Mesendoderm (in vitro differentiated cells): ENCODE results near the gene XPA.
A peak's percentile ranks its signal among the peaks of the same experiment; 100 is the strongest.

Source experiments
- DNase-seq: peaks from one replicate; pipeline ENCODE4 v3.0.0; 2013
- H2AK5ac ChIP-seq: 2 replicates; pipeline ENCODE4 v1.6.1; 2013; ENCODE audit warnings: low read length, inconsistent platforms
- H2BK120ac ChIP-seq: 2 replicates; pipeline ENCODE4 v1.6.1; 2013; ENCODE audit warnings: low read depth, mild to moderate bottlenecking, low read length, moderate library complexity, mixed read lengths
- H2BK15ac ChIP-seq: replicated peaks from 2 replicates; pipeline ENCODE4 v1.6.1; 2013; ENCODE audit warnings: low read depth, mild to moderate bottlenecking, moderate library complexity
- H2BK5ac ChIP-seq: 2 replicates; pipeline ENCODE4 v1.6.1; 2013; ENCODE audit warnings: low read length, inconsistent platforms
- H3K18ac ChIP-seq: 2 replicates; pipeline ENCODE4 v1.6.1; 2013; ENCODE audit warnings: mild to moderate bottlenecking, low read length, mixed read lengths
- H3K23ac ChIP-seq: one replicate; pipeline ENCODE4 v1.6.1; 2013; ENCODE audit warnings: low read length
- H3K27ac ChIP-seq: 2 replicates; pipeline ENCODE4 v1.5.1; 2013; ENCODE audit warnings: low read depth, mild to moderate bottlenecking, inconsistent platforms, low read length, moderate library complexity
- H3K27me3 ChIP-seq: 2 replicates; pipeline ENCODE4 v1.6.1; 2013; ENCODE audit warnings: low read length, control low read depth, mild to moderate bottlenecking, inconsistent platforms; ENCODE audit not compliant: insufficient read depth, poor library complexity
- H3K36me3 ChIP-seq: 2 replicates; pipeline ENCODE4 v1.6.1; 2013; ENCODE audit warnings: low read length, inconsistent platforms; ENCODE audit not compliant: control insufficient read depth, insufficient read depth
- H3K4ac ChIP-seq: one replicate; pipeline ENCODE4 v1.6.1; 2013; ENCODE audit warnings: low read depth, mild to moderate bottlenecking, low read length, moderate library complexity
- H3K4me1 ChIP-seq: 2 replicates; pipeline ENCODE4 v1.6.1; 2013; ENCODE audit warnings: low read depth, low read length, inconsistent platforms; ENCODE audit not compliant: control insufficient read depth
- H3K4me2 ChIP-seq: 2 replicates; pipeline ENCODE4 v1.6.1; 2013; ENCODE audit warnings: low read length
- H3K4me3 ChIP-seq: 2 replicates; pipeline ENCODE4 v1.5.1; 2013; ENCODE audit warnings: mild to moderate bottlenecking, low read length
- H3K56ac ChIP-seq: one replicate; pipeline ENCODE4 v1.6.1; 2013; ENCODE audit warnings: low read length
- H3K79me1 ChIP-seq: 2 replicates; pipeline ENCODE4 v1.6.1; 2013; ENCODE audit warnings: low read length, inconsistent platforms
- H3K79me2 ChIP-seq: 2 replicates; pipeline ENCODE4 v1.6.1; 2013; ENCODE audit warnings: mild to moderate bottlenecking, low read length; ENCODE audit not compliant: control insufficient read depth, insufficient read depth
- H3K9ac ChIP-seq: 2 replicates; pipeline ENCODE4 v1.6.1; 2013; ENCODE audit warnings: low read length, inconsistent platforms
- H4K5ac ChIP-seq: one replicate; pipeline ENCODE4 v1.6.1; 2013; ENCODE audit warnings: low read length
- H4K8ac ChIP-seq: one replicate; pipeline ENCODE4 v1.6.1; 2013; ENCODE audit warnings: low read depth, mild to moderate bottlenecking, control low read depth, low read length, moderate library complexity
- WGBS: extraction: QIAGEN DNeasy Blood & Tissue Kit; methylation state at CpG from one replicate; pipeline ENCODE4 v1.1.7; 2013; ENCODE audit warnings: low lambda C conversion rate, missing lambda C conversion rate; ENCODE audit not compliant: insufficient coverage; ENCODE audit errors: extremely low coverage; 5-methylcytosine and 5-hydroxymethylcytosine counted together

Gene XPA

DNA sequence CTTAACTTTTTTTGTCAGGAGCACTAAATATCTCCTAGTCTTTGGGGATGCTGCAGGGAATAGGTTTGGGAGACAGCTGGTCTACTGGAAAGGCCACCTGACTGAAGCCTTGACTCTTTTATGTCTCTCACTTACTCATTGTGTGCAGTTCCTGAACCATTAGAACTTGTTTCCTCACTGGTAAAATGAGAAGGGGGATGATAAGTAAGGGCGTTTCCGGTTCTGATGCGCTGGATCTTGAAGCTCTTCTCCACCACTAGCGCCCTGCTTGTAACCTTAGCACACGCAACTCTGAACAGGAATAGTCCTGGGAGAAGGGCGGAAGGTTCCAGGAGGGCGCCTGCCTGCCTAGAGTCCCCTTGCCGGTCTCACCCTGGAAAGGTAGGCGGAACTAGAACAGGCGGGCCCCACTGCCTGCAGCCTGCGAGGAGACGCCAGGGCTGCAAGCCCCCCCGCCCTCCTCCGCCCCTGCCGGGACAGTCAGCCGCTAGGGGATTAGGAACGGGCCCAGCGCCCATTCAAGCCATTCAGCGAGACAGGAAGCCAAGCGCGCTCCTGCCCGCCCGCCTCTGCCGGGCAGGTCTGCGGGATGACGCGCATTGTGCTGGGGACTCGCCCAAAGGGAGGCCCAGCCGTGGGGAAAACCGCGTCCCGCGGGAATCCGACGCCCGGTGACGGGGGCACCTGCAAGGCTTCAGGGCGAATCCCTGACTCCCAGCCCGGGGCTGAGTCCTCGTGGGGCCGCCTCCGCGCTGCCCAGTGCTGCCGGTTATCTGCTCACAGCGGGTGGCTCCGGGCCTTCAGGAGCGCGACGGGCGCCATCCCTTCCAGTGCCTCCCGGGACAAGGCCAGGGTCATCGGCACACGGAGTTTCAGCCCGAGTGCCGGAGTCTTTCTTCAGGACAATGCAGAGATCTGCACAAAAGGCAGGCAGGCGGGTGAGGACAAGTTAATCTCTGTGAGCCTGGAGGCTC, 44.0 kb upstream of the XPA start:
- Histone ChIP-seq H3K4ac (no peak overlapping the region), H2BK5ac (no peak overlapping the region), H2AK5ac (no peak overlapping the region), H3K4me3 (no peak overlapping the region), H3K27me3 (no peaks in the 10 kb centered on the region), H3K18ac (peak overlapping the region; percentile 54), H4K5ac (no peak overlapping the region), H4K8ac (no peak overlapping the region), H3K56ac (peak overlapping the region; percentile 56), H3K4me1 (peaks cover 4% of the 10 kb centered on the region), H3K4me2 (peak overlapping the region; percentile 39), H3K79me1 (no peaks in the 10 kb centered on the region), H2BK120ac (no peak overlapping the region), H3K36me3 (no peaks in the 10 kb centered on the region), H3K23ac (no peak overlapping the region), H3K79me2 (no peaks in the 10 kb centered on the region), H2BK15ac (no peak overlapping the region), H3K27ac (no peak overlapping the region), H3K9ac (peak overlapping the region; percentile 41)
- WGBS: no CpG with 5 or more reads among the region's 56 CpGs
- DNase-seq: peak; percentile 89

DNA sequence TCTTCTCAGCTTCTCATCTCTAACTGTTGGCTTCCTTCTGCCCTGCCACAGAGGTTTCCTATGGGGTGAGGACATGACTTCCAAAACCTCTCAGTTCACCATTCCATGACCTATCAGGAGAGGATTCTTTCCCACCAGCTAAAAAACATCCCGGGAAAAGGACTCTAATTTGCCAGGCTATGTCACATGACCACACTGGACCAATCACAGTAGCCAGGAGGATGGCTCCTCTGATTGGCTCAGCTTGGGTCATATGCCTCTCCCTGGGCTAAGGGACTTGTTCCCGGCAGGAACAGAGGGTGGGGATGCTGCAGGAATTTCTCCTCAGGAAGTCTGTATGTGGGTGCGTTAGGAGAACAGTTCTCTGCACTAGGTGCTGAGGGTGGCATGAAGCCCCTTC, 40.3 kb upstream of the XPA start:
- H3K27me3 ChIP-seq: no peaks in the 10 kb centered on the region
- H3K23ac ChIP-seq: no peak overlapping the region
- H2BK5ac ChIP-seq: no peak overlapping the region
- no peak overlapping the region for H4K5ac ChIP-seq
- H3K4me3 ChIP-seq: no peak overlapping the region
- H2BK15ac ChIP-seq: no peak overlapping the region
- H3K4me1 ChIP-seq: peaks cover 4% of the 10 kb centered on the region
- H4K8ac ChIP-seq: no peak overlapping the region
- no peaks in the 10 kb centered on the region for H3K36me3 ChIP-seq
- no peak overlapping the region for H3K9ac ChIP-seq
- H3K18ac ChIP-seq: no peak overlapping the region
- H3K79me1 ChIP-seq: no peaks in the 10 kb centered on the region
- H3K4me2 ChIP-seq: no peak overlapping the region
- H3K56ac ChIP-seq: no peak overlapping the region
- no peak overlapping the region for H2BK120ac ChIP-seq
- no peaks in the 10 kb centered on the region for H3K79me2 ChIP-seq
- no CpG with 5 or more reads among the region's 3 CpGs for WGBS
- no peak overlapping the region for H3K27ac ChIP-seq
- peak; percentile 72 for DNase-seq
- no peak overlapping the region for H2AK5ac ChIP-seq
- no peak overlapping the region for H3K4ac ChIP-seq

DNA sequence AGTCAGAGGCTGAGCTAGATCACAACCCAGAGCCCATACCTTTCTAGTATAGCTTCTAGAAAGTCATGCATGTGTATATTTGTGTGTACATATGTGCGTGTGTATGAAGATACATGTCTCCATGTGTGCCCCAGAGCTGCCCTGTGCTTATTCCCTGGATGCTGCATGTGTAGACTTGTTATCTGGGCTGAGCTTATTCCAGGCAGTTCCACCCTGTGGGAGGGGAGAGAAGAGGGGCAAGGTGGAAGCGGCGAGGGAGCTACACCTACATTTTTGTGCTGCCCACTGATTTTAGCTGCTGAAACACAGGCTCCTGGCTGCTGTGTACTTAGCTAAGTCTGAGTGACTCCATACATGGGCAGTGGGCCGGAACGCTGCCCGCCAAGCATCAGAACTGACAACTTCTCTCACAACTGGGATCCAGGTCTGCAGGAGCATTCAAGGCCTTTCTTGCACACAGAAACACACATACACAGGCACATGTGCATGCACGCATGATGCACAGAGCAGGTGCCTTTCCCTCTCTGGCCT, 38.0 kb upstream of the XPA start:
- Histone ChIP-seq H3K4ac (no peak overlapping the region), H2BK5ac (no peak overlapping the region), H3K56ac (no peak overlapping the region), H4K8ac (no peak overlapping the region), H3K36me3 (no peaks in the 10 kb centered on the region), H3K4me1 (no peaks in the 10 kb centered on the region), H3K9ac (no peak overlapping the region), H3K27ac (no peak overlapping the region), H4K5ac (no peak overlapping the region), H3K23ac (no peak overlapping the region), H3K4me2 (no peak overlapping the region), H3K27me3 (no peaks in the 10 kb centered on the region), H2BK120ac (no peak overlapping the region), H3K79me1 (no peaks in the 10 kb centered on the region), H3K18ac (no peak overlapping the region), H3K79me2 (no peaks in the 10 kb centered on the region), H2AK5ac (no peak overlapping the region), H3K4me3 (no peak overlapping the region), H2BK15ac (no peak overlapping the region)
- no peak for DNase-seq
- WGBS: no CpG with 5 or more reads among the region's 7 CpGs

DNA sequence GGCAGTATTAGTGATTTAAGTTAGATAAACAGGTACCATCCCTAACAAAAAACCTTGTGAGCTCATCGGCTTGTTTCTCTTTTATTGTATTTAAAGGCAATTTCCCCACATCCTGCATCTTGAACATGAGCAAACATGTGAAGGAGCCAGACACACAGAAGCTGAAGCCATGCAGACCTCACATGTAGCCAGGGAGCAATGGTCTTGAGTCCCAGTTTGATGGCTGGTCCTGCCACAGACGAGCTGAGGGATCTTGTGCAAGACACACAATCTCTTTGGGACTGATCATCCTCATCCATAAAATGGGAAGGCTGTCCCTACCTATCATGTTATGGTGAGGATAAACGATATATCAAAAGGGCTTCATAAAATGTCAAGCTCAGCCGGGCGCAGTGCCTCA, 29.6 kb upstream of the XPA start:
- WGBS: no CpG with 5 or more reads among the region's 5 CpGs
- no peaks in the 10 kb centered on the region for H3K27me3 ChIP-seq
- no peak overlapping the region for H3K4ac ChIP-seq
- no peaks in the 10 kb centered on the region for H3K79me2 ChIP-seq
- H3K4me2 ChIP-seq: no peak overlapping the region
- no peak overlapping the region for H4K5ac ChIP-seq
- no peaks in the 10 kb centered on the region for H3K79me1 ChIP-seq
- H3K4me3 ChIP-seq: no peak overlapping the region
- no peak overlapping the region for H3K23ac ChIP-seq
- H3K4me1 ChIP-seq: no peaks in the 10 kb centered on the region
- no peaks in the 10 kb centered on the region for H3K36me3 ChIP-seq
- DNase-seq: no peak
- no peak overlapping the region for H3K56ac ChIP-seq
- no peak overlapping the region for H2BK5ac ChIP-seq
- H3K9ac ChIP-seq: no peak overlapping the region
- no peak overlapping the region for H2BK120ac ChIP-seq
- H3K27ac ChIP-seq: no peak overlapping the region
- H4K8ac ChIP-seq: no peak overlapping the region
- H3K18ac ChIP-seq: no peak overlapping the region
- H2AK5ac ChIP-seq: no peak overlapping the region
- H2BK15ac ChIP-seq: no peak overlapping the region

DNA sequence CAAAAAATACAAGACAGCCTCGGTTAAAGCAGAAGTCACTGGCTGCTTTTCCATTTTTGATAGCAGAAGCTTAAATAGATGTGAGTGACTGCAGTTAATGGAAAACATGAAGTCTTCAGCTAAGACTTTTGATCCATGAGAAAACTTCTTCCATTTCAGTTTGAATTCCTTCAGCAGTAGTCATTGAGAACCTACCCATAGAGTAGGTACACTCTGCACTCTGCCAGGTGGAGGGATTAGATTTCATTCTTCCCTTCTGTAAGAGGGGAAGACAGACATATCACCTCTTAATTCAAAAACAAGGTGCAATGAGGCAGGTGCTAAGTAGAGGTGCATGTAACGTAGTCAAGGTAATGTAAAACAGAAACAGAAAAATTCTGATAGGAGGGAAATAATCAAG, 26.7 kb upstream of the XPA start:
- no CpG with 5 or more reads among the region's 2 CpGs for WGBS
- Histone ChIP-seq H2BK120ac (no peak overlapping the region), H3K4ac (no peak overlapping the region)

More for the DNA sequence above, 26.7 kb upstream of the XPA start:
- Histone ChIP-seq H3K4me3 (no peak overlapping the region), H3K36me3 (no peaks in the 10 kb centered on the region), H3K4me1 (no peaks in the 10 kb centered on the region), H4K8ac (no peak overlapping the region), H3K56ac (no peak overlapping the region), H3K4me2 (no peak overlapping the region), H2BK5ac (no peak overlapping the region), H3K27me3 (no peaks in the 10 kb centered on the region), H2BK15ac (no peak overlapping the region), H3K79me2 (no peaks in the 10 kb centered on the region), H3K23ac (no peak overlapping the region), H4K5ac (no peak overlapping the region), H2AK5ac (no peak overlapping the region), H3K9ac (no peak overlapping the region), H3K18ac (no peak overlapping the region), H3K27ac (no peak overlapping the region), H3K79me1 (no peaks in the 10 kb centered on the region)
- no peak for DNase-seq
